ENCODE data around the gene KAZN.

The KAZN gene

GRCh38 chr1:14897997-14898645 lies 299.6 kb downstream of the KAZN start:
- DNase-seq (ENCODE audit: low read depth in 2 of 2, low spot score in 1 of 2), result no peak

- DNase-seq (ENCODE audit: low read depth in 2 of 2, low spot score in 1 of 2), result no peak
These were observed 301.2 kb downstream of the KAZN start for GRCh38 chr1:14899686-14900085.

- no peak for DNase-seq (ENCODE audit: low read depth in 2 of 2, low spot score in 1 of 2)
These were observed 303.0 kb downstream of the KAZN start for GRCh38 chr1:14901371-14901954.

- DNase-seq (ENCODE audit: low read depth in 2 of 2, low spot score in 1 of 2), result no peak
These were observed 305.4 kb downstream of the KAZN start for GRCh38 chr1:14903922-14904321.

GRCh38 chr1:14906665-14907064 lies 308.2 kb downstream of the KAZN start:
- no peak for DNase-seq (ENCODE audit: low read depth in 2 of 2, low spot score in 1 of 2)

GRCh38 chr1:14907416-14907815 lies 308.9 kb downstream of the KAZN start:
- no peak for DNase-seq (ENCODE audit: low read depth in 2 of 2, low spot score in 1 of 2)

- no peak for DNase-seq (ENCODE audit: low read depth in 2 of 2, low spot score in 1 of 2)
These were observed 310.8 kb downstream of the KAZN start for GRCh38 chr1:14909273-14909672.

GRCh38 chr1:14909920-14910460 lies 311.5 kb downstream of the KAZN start:
- no peak for DNase-seq (ENCODE audit: low read depth in 2 of 2, low spot score in 1 of 2)

GRCh38 chr1:14910984-14911721 lies 312.7 kb downstream of the KAZN start:
- no peak for DNase-seq (ENCODE audit: low read depth in 2 of 2, low spot score in 1 of 2)

- no peak for DNase-seq (ENCODE audit: low read depth in 2 of 2, low spot score in 1 of 2)
These were observed 314.5 kb downstream of the KAZN start for GRCh38 chr1:14912839-14913481.

GRCh38 chr1:14913482-14914177 lies 315.1 kb downstream of the KAZN start:
- DNase-seq (ENCODE audit: low read depth in 2 of 2, low spot score in 1 of 2), result no peak

- DNase-seq (ENCODE audit: low read depth in 2 of 2, low spot score in 1 of 2), result no peak
These were observed 316.0 kb downstream of the KAZN start for GRCh38 chr1:14914351-14914988.

- no peak for DNase-seq (ENCODE audit: low read depth in 2 of 2, low spot score in 1 of 2)
These were observed 317.0 kb downstream of the KAZN start for GRCh38 chr1:14915356-14916054.

GRCh38 chr1:14919289-14919688 lies 320.8 kb downstream of the KAZN start:
- DNase-seq (ENCODE audit: low read depth in 2 of 2, low spot score in 1 of 2), result no peak

GRCh38 chr1:14919751-14920150 lies 321.3 kb downstream of the KAZN start:
- DNase-seq (ENCODE audit: low read depth in 2 of 2, low spot score in 1 of 2), result no peak

- no peak for DNase-seq (ENCODE audit: low read depth in 2 of 2, low spot score in 1 of 2)
These were observed 322.6 kb downstream of the KAZN start for GRCh38 chr1:14921057-14921456.

- no peak for DNase-seq (ENCODE audit: low read depth in 2 of 2, low spot score in 1 of 2)
These were observed 324.6 kb downstream of the KAZN start for GRCh38 chr1:14922942-14923726.

GRCh38 chr1:14923727-14924452 lies 325.4 kb downstream of the KAZN start:
- DNase-seq (ENCODE audit: low read depth in 2 of 2, low spot score in 1 of 2), result no peak

All from stimulated activated CD8-positive, alpha-beta memory T cell treated with anti-CD3 and anti-CD28 coated beads, Interleukin-4, amount 100 ng/mL, for 4 hours (primary cell).